Measurements from ENCODE around the gene ARHGEF1.
"Not testable (repeated sequence)": the region's sequence is repeated elsewhere in the genome, so short reads cannot be mapped to it uniquely, and the experiment has no call there.

Gene ARHGEF1

GRCh38 chr19:41933693-41934426 lies 50.9 kb downstream of the ARHGEF1 start:
- DNase-seq = no peak

GRCh38 chr19:41934849-41935374 lies 51.9 kb downstream of the ARHGEF1 start:
- DNase-seq = peak; percentile 61 to 78 (median 78)

- DNase-seq = no peak
Measured at GRCh38 chr19:41935760-41936415, 52.9 kb downstream of the ARHGEF1 start.

GRCh38 chr19:41936416-41936850 lies 53.4 kb downstream of the ARHGEF1 start:
- DNase-seq = no peak

DNA sequence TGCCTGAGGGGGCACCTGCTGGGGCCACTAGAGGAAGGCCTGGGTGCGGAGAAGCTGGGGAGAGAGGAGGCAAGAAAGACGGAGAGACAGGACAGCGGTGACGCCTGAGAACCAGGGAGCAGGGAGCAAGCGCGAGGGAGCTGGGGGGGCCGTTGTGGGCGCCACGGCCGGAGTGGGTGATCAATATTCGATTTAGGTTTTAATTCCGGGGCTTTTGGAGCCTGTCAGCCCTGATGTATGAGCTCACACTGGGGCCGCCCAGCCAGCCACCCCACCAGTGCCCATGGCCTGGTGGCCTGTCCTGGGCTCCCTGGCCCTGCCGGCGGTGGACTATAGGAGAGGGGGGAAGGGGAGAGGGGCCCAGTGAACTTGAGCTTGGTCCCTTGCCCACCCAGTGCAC lies 54.0 kb downstream of the ARHGEF1 start:
- no peak for DNase-seq

GRCh38 chr19:41937525-41938468 lies 54.8 kb downstream of the ARHGEF1 start:
- peak in 2 of 3 experiments; percentile 36 to 56 for DNase-seq

DNA sequence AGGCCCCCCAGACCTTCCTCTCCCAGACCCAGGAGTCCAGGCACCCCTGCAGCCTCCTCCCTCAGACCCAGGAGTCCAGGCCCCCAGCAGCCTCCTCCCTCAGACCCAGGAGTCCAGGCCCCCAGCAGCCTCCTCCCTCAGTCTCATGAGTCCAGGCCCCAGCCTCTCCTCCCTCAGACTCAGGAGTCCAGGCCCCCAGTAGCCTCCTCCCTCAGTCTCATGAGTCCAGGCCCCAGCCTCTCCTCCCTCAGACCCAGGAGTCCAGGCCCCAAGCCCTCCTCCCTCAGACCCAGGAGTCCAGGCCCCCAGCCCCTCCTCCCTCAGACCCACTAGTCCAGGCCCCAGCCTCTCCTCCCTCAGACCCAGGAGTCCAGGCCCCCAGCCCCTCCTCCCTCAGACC lies 56.2 kb downstream of the ARHGEF1 start:
- not testable (repeated sequence) for DNase-seq

DNA sequence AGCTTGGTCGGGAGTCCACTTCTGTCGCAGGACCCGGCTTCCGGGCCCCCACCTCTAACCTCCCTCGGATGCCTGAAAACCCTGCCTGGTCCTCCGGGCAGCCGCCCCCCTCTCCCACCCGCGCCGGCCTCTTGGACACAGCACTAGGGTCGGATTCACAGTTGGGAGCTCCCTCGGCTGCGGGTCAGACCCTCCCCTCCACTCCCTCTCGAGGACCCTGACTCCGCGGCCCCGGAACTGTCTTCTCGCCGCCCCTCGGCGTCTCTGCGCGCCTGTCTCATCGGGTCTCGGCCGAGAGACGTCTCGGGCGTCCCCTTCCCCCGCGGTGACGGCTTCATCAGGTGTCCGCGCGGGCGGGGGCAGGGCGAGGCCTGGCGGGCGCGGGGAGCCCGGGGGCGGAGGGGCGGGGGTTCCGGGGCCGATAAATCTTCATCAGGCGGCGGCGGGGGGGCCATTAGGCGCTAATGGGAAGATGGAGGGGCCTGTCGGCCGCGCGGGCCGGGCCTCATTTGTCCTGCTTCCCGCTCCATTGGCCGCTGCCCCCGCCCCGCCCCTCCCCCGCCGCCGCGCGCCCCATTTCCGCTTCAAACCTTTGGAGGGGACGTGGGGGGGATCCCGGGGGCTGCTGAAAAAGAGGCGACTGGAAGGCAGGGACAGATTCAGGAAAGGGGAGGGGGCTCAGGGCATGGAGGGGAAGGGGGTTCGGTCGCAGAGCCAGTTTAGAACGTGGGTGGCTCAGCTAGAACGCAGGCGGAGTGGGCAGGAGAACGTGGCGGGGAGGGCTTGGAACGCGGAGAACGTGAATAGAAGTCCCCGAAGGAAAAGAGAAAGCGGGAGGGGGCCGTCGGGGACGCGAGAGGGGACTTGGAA lies 57.1 kb downstream of the ARHGEF1 start:
- DNase-seq = peak; percentile 36 to 74 (median 59)

GRCh38 chr19:41940731-41941409 lies 57.9 kb downstream of the ARHGEF1 start:
- DNase-seq = peak in 2 of 3 experiments; percentile 34 to 42

- no peak for DNase-seq
Measured at GRCh38 chr19:41941410-41942202, 58.6 kb downstream of the ARHGEF1 start.

DNA sequence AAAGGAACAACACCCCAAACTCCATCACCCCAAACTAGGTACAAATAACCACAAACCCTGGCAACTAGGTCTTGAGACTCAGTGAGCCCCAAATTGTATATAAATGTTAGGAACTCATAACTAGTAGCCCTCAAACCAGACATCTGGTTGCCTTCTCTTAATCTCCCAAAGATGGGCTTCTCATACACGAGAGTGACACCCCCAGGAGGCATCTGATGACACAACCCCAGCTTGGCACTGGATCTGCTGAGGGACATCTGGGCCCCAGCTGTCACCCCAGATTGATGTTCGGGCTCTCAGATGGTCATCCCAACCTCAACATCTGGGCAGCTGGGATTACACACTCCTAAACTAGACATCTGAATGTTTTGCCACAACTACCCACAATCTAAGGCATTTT lies 61.4 kb downstream of the ARHGEF1 start:
- no peak for DNase-seq

GRCh38 chr19:41945135-41945766 lies 62.3 kb downstream of the ARHGEF1 start:
- no peak for DNase-seq

DNA sequence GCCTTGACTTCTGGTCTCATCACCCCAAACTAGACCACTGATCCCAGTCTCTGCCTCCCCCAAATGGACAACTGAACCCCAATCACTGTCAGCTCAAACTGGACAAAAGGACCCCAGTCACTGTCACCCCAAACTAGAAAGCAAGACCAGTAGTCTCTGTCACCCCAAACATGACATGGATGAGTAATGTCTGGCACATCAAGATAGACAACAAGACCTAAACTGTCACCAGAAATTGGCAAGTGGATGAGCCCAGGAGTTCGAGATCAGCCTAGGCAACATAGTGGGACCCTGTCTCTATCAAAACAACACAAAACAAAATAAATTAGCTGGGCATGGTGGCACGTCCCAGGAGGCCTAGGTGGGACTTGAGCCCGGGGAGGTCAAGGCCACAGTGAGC lies 64.1 kb downstream of the ARHGEF1 start:
- no peak for DNase-seq

DNA sequence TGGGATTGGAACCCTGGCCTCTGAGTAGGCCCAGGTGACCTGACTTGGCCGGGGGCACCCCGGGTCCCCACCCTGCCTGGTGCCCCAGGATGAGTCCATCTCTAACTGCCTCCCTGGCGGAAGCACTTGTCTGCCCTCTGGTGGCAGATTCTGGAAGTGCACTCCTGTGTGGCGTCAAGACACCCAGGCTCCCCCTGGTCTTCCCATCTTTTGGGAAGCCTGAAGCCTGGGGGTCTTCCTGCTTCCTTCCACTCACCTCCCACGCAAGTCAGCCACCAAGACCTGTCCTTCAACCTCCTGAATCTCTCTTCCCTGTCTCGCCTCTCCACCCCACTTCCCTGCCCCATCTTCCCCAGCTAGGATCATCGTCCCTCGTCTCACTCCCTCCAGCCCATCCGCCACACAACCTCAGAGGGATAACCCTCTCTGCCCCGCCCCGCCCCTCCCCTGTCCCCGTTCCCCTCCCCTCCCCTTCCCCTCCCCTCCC lies 68.7 kb downstream of the ARHGEF1 start:
- DNase-seq = peak; percentile 64 to 95 (median 82)

DNA sequence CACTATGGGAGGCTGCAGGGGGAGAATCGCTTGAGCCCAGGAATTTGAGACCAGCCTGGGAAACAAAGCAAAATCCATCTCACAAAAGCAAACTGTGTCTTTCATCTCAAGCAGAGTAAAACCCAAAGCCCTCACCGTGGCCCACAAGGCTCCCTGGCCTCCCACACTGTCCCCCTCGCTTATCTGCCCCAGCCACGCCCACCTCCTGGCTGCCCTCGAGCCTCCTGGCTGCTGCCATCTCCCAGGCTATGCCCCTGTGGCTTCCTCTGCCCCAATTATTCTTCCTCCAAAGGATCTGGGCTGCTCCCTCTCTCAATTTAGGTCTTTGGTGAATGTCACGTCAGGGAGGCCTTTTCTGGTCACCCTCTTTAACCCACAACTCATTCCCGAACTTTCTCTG lies 72.5 kb downstream of the ARHGEF1 start:
- DNase-seq = no peak

- no peak for DNase-seq
Measured at GRCh38 chr19:41956621-41957020, 73.6 kb downstream of the ARHGEF1 start.
